ENCODE data around the gene CACNA1A. TPM values are rescaled to one million over a fixed set of nuclear protein-coding genes. Genes with fewer than 3 reads are reported as not detected.
"Not testable (repeated sequence)": the region's sequence is repeated elsewhere in the genome, so short reads cannot be mapped to it uniquely, and the experiment has no call there.

CACNA1A gene
- total and polyA plus RNA-seq, 2 experiments from 2014 or later: 2.0 TPM

GRCh38 chr19:13530720-13531119 is 24.4 kb upstream of the CACNA1A start:
- 23% methylated on average over 6 of the region's 6 CpGs for WGBS (ENCODE audit: low lambda C conversion rate, missing lambda C conversion rate)
- Histone ChIP-seq H3K27ac (no peak overlapping the region), H3K27me3 (no peaks in the 10 kb centered on the region), H3K9me3 (ENCODE audit: low read depth) (no peaks in the 10 kb centered on the region), H3K4me3 (no peak overlapping the region), H4K20me1 (ENCODE audit: insufficient read depth, poor library complexity, severe bottlenecking) (no peaks in the 10 kb centered on the region), H3K9me2 (replicated peaks; ENCODE audit: insufficient read depth) (no peaks in the 10 kb centered on the region), H2AFZ (no peak overlapping the region), H3K4me1 (ENCODE audit: insufficient read depth) (no peaks in the 10 kb centered on the region), H3K79me2 (no peaks in the 10 kb centered on the region), H3K36me3 (replicated peaks; ENCODE audit: insufficient read depth, low read depth) (no peaks in the 10 kb centered on the region), H3K4me2 (no peak overlapping the region)
- TF ChIP-seq, protein P1, sequence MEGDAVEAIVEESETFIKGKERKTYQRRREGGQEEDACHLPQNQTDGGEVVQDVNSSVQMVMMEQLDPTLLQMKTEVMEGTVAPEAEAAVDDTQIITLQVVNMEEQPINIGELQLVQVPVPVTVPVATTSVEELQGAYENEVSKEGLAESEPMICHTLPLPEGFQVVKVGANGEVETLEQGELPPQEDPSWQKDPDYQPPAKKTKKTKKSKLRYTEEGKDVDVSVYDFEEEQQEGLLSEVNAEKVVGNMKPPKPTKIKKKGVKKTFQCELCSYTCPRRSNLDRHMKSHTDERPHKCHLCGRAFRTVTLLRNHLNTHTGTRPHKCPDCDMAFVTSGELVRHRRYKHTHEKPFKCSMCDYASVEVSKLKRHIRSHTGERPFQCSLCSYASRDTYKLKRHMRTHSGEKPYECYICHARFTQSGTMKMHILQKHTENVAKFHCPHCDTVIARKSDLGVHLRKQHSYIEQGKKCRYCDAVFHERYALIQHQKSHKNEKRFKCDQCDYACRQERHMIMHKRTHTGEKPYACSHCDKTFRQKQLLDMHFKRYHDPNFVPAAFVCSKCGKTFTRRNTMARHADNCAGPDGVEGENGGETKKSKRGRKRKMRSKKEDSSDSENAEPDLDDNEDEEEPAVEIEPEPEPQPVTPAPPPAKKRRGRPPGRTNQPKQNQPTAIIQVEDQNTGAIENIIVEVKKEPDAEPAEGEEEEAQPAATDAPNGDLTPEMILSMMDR (IDR thresholded peaks at IDR 0.05; ENCODE audit: poor library complexity): no peak
- TF ChIP-seq EZH2 (IDR thresholded peaks at IDR 0.05; ENCODE audit: borderline replicate concordance) (no peak), EZH2phosphoT487 (IDR thresholded peaks at IDR 0.05; ENCODE audit: low read depth, severe bottlenecking, unreplicated experiment) (no peak)
- no peak for DNase-seq (ENCODE audit: low spot score)

- H3K27me3 ChIP-seq; H3K4me2 ChIP-seq; H3K4me1 ChIP-seq (ENCODE audit: insufficient read depth); H2AFZ ChIP-seq; H3K4me3 ChIP-seq; DNase-seq (ENCODE audit: low spot score); H3K9me3 ChIP-seq (ENCODE audit: low read depth); H3K79me2 ChIP-seq; H3K27ac ChIP-seq; H3K9me2 ChIP-seq (replicated peaks; ENCODE audit: insufficient read depth); H3K36me3 ChIP-seq (replicated peaks; ENCODE audit: insufficient read depth, low read depth); H4K20me1 ChIP-seq (ENCODE audit: insufficient read depth, poor library complexity, severe bottlenecking): not testable (repeated sequence)
- 78% methylated on average over 2 of the region's 2 CpGs for WGBS (ENCODE audit: low lambda C conversion rate, missing lambda C conversion rate)
Observed at GRCh38 chr19:13529721-13530120, 23.4 kb upstream of the CACNA1A start.

GRCh38 chr19:13526552-13526951 is 20.3 kb upstream of the CACNA1A start:
- H3K4me1 ChIP-seq (ENCODE audit: insufficient read depth): no peaks in the 10 kb centered on the region
- no peaks in the 10 kb centered on the region for H3K27me3 ChIP-seq
- no peak for DNase-seq (ENCODE audit: low spot score)
- no peaks in the 10 kb centered on the region for H3K79me2 ChIP-seq
- no peaks in the 10 kb centered on the region for H3K9me3 ChIP-seq (ENCODE audit: low read depth)
- WGBS (ENCODE audit: low lambda C conversion rate, missing lambda C conversion rate): 11% methylated on average over 2 of the region's 2 CpGs
- no peaks in the 10 kb centered on the region for H3K36me3 ChIP-seq (replicated peaks; ENCODE audit: insufficient read depth, low read depth)
- H3K9me2 ChIP-seq (replicated peaks; ENCODE audit: insufficient read depth): no peaks in the 10 kb centered on the region
- H3K4me3 ChIP-seq: no peak overlapping the region
- no peak overlapping the region for H3K4me2 ChIP-seq
- H3K27ac ChIP-seq: no peak overlapping the region
- TF ChIP-seq, protein P1 (IDR thresholded peaks at IDR 0.05; ENCODE audit: poor library complexity): no peak
- TF ChIP-seq EZH2phosphoT487 (IDR thresholded peaks at IDR 0.05; ENCODE audit: low read depth, severe bottlenecking, unreplicated experiment) (no peak), EZH2 (IDR thresholded peaks at IDR 0.05; ENCODE audit: borderline replicate concordance) (no peak)
- H2AFZ ChIP-seq: no peak overlapping the region
- H4K20me1 ChIP-seq (ENCODE audit: insufficient read depth, poor library complexity, severe bottlenecking): no peaks in the 10 kb centered on the region

DNA sequence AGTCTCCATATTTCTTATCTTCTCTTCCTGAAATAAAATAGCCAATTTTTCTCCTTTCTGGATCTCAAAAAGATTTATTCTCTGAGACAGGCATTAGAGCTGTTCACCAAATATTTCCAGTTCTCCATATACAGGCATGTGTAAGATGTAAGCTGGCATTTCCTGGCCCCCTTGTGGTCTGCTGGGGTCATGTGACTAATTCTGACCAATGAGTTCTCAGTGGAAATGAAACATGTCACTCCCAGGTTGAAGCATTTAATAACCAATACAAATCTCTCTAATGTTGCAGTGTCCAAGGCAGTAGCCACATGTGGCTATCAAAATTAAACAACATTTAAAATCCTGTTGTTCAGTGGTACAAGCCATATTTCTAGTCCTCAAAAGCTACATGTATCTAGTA is 14.8 kb upstream of the CACNA1A start:
- Histone ChIP-seq H3K4me3 (no peak overlapping the region), H3K36me3 (replicated peaks; ENCODE audit: insufficient read depth, low read depth) (no peaks in the 10 kb centered on the region)

More for the DNA sequence above, 14.8 kb upstream of the CACNA1A start:
- H3K4me2 ChIP-seq: no peak overlapping the region
- no peaks in the 10 kb centered on the region for H3K9me2 ChIP-seq (replicated peaks; ENCODE audit: insufficient read depth)
- no peaks in the 10 kb centered on the region for H4K20me1 ChIP-seq (ENCODE audit: insufficient read depth, poor library complexity, severe bottlenecking)
- H3K4me1 ChIP-seq (ENCODE audit: insufficient read depth): no peaks in the 10 kb centered on the region
- no peaks in the 10 kb centered on the region for H3K27me3 ChIP-seq
- no peak overlapping the region for H3K27ac ChIP-seq
- H3K79me2 ChIP-seq: no peaks in the 10 kb centered on the region
- H2AFZ ChIP-seq: no peak overlapping the region
- DNase-seq (ENCODE audit: low spot score): no peak
- H3K9me3 ChIP-seq (ENCODE audit: low read depth): no peaks in the 10 kb centered on the region
- TF ChIP-seq EZH2 (IDR thresholded peaks at IDR 0.05; ENCODE audit: borderline replicate concordance): no peak
- TF ChIP-seq, protein P1 (IDR thresholded peaks at IDR 0.05; ENCODE audit: poor library complexity): no peak
- TF ChIP-seq EZH2phosphoT487 (IDR thresholded peaks at IDR 0.05; ENCODE audit: low read depth, severe bottlenecking, unreplicated experiment): no peak
